ENCODE measurements around the gene PSMB8. TPM values are rescaled to one million over a fixed set of nuclear protein-coding genes. Genes with fewer than 3 reads are reported as not detected.

Gene PSMB8
- total RNA-seq, 2 donors from 2014 or later = 301 to 305 TPM

GRCh38 chr6:32839356-32839755, 4.5 kb downstream of the PSMB8 start:
- Mint-ChIP-seq H3K36me3 (ENCODE audit: insufficient read depth in 2 of 2) (peaks cover 45 to 61% of the 10 kb centered on the region in 2 donors), H3K4me3 (peak overlapping the region; percentile 33 to 85), H3K27me3 (ENCODE audit: low read depth) (no peaks in the 10 kb centered on the region), H3K27ac (peak overlapping the region; percentile 71), H3K4me1 (ENCODE audit: low read depth) (peaks cover 78% of the 10 kb centered on the region), H3K9me3 (no peaks in the 10 kb centered on the region)
- ATAC-seq (replicated peaks in 1 of 2) (no peak), DNase-seq (no peak)

GRCh38 chr6:32838114-32838958, 5.5 kb downstream of the PSMB8 start, which contains the start of gene TAP2:
Gene TAP2 (minus strand): TSS chr6:32838739. CDS start chr6:32838233, 506 bp downstream.
- H3K4me1 Mint-ChIP-seq (ENCODE audit: low read depth) = peaks cover 88% of the 10 kb centered on the region
- DNase-seq (peak; percentile 98 to 99), ATAC-seq (replicated peaks in 1 of 2) (peak; percentile 78 to 81)
- H3K4me3 Mint-ChIP-seq = peak within 1 kb of the TSS; percentile 85 to 99
- peak within 1 kb of the TSS; percentile 98 for H3K27ac Mint-ChIP-seq
- H3K27me3 Mint-ChIP-seq (ENCODE audit: low read depth) = no peaks in the 10 kb centered on the region
- H3K9me3 Mint-ChIP-seq = no peaks in the 10 kb centered on the region
- H3K36me3 Mint-ChIP-seq (ENCODE audit: insufficient read depth in 2 of 2) = peaks cover 44 to 63% of the 10 kb centered on the region in 2 donors

- H3K4me3 Mint-ChIP-seq = peak overlapping the region; percentile 85 to 99
- H3K27me3 Mint-ChIP-seq (ENCODE audit: low read depth) = no peaks in the 10 kb centered on the region
- DNase-seq = no peak
- peaks cover 90% of the 10 kb centered on the region for H3K4me1 Mint-ChIP-seq (ENCODE audit: low read depth)
- H3K36me3 Mint-ChIP-seq (ENCODE audit: insufficient read depth in 2 of 2) = peaks cover 43 to 64% of the 10 kb centered on the region in 2 donors
- ATAC-seq (replicated peaks in 1 of 2) = no peak
- H3K9me3 Mint-ChIP-seq = no peaks in the 10 kb centered on the region
- peak overlapping the region; percentile 98 for H3K27ac Mint-ChIP-seq
These were observed 6.2 kb downstream of the PSMB8 start for GRCh38 chr6:32837651-32838113.

- Mint-ChIP-seq H3K27me3 (ENCODE audit: low read depth) (no peaks in the 10 kb centered on the region), H3K36me3 (ENCODE audit: insufficient read depth in 2 of 2) (peaks cover 38 to 63% of the 10 kb centered on the region in 2 donors), H3K27ac (peak overlapping the region; percentile 98), H3K4me1 (ENCODE audit: low read depth) (peaks cover 90% of the 10 kb centered on the region), H3K4me3 (peak overlapping the region; percentile 85 to 99), H3K9me3 (no peaks in the 10 kb centered on the region)
- no peak for ATAC-seq (replicated peaks in 1 of 2)
- no peak for DNase-seq
These were observed 7.0 kb downstream of the PSMB8 start for GRCh38 chr6:32836873-32837272.

GRCh38 chr6:32835167-32835893, 8.5 kb downstream of the PSMB8 start:
- H3K4me3 Mint-ChIP-seq = peak overlapping the region; percentile 85 to 99
- H3K4me1 Mint-ChIP-seq (ENCODE audit: low read depth) = peaks cover 82% of the 10 kb centered on the region
- peak overlapping the region; percentile 72 for H3K27ac Mint-ChIP-seq
- no peaks in the 10 kb centered on the region for H3K27me3 Mint-ChIP-seq (ENCODE audit: low read depth)
- peaks cover 37 to 56% of the 10 kb centered on the region in 2 donors for H3K36me3 Mint-ChIP-seq (ENCODE audit: insufficient read depth in 2 of 2)
- ATAC-seq (replicated peaks in 1 of 2) = no peak
- DNase-seq = no peak
- H3K9me3 Mint-ChIP-seq = no peaks in the 10 kb centered on the region

GRCh38 chr6:32833664-32834063, 10.2 kb downstream of the PSMB8 start:
- Mint-ChIP-seq H3K36me3 (ENCODE audit: insufficient read depth in 2 of 2) (peaks cover 39 to 61% of the 10 kb centered on the region in 2 donors), H3K4me3 (peak overlapping the region; percentile 5 to 99), H3K9me3 (no peaks in the 10 kb centered on the region), H3K4me1 (ENCODE audit: low read depth) (peaks cover 79% of the 10 kb centered on the region), H3K27me3 (ENCODE audit: low read depth) (no peaks in the 10 kb centered on the region), H3K27ac (peak overlapping the region; percentile 72)
- DNase-seq = no peak
- no peak for ATAC-seq (replicated peaks in 1 of 2)

GRCh38 chr6:32832535-32832934, 11.3 kb downstream of the PSMB8 start:
- peaks cover 40 to 68% of the 10 kb centered on the region in 2 donors for H3K36me3 Mint-ChIP-seq (ENCODE audit: insufficient read depth in 2 of 2)
- ATAC-seq (replicated peaks in 1 of 2) (no peak), DNase-seq (no peak)
- H3K27ac Mint-ChIP-seq = peak overlapping the region; percentile 47
- H3K4me1 Mint-ChIP-seq (ENCODE audit: low read depth) = peaks cover 83% of the 10 kb centered on the region
- no peak overlapping the region for H3K4me3 Mint-ChIP-seq
- no peaks in the 10 kb centered on the region for H3K9me3 Mint-ChIP-seq
- no peaks in the 10 kb centered on the region for H3K27me3 Mint-ChIP-seq (ENCODE audit: low read depth)

GRCh38 chr6:32830936-32831335, 12.9 kb downstream of the PSMB8 start:
- H3K27me3 Mint-ChIP-seq (ENCODE audit: low read depth) = no peaks in the 10 kb centered on the region
- H3K27ac Mint-ChIP-seq = peak overlapping the region; percentile 88
- H3K36me3 Mint-ChIP-seq (ENCODE audit: insufficient read depth in 2 of 2) = peaks cover 33 to 58% of the 10 kb centered on the region in 2 donors
- ATAC-seq (replicated peaks in 1 of 2) (no peak), DNase-seq (no peak)
- peaks cover 74% of the 10 kb centered on the region for H3K4me1 Mint-ChIP-seq (ENCODE audit: low read depth)
- no peaks in the 10 kb centered on the region for H3K9me3 Mint-ChIP-seq
- no peak overlapping the region for H3K4me3 Mint-ChIP-seq

- H3K27ac Mint-ChIP-seq = peak overlapping the region; percentile 45
- no peaks in the 10 kb centered on the region for H3K9me3 Mint-ChIP-seq
- no peak overlapping the region for H3K4me3 Mint-ChIP-seq
- ATAC-seq (replicated peaks in 1 of 2) = no peak
- peaks cover 65% of the 10 kb centered on the region for H3K4me1 Mint-ChIP-seq (ENCODE audit: low read depth)
- H3K27me3 Mint-ChIP-seq (ENCODE audit: low read depth) = no peaks in the 10 kb centered on the region
- DNase-seq = no peak
- H3K36me3 Mint-ChIP-seq (ENCODE audit: insufficient read depth in 2 of 2) = peaks cover 26 to 49% of the 10 kb centered on the region in 2 donors
These were observed 13.8 kb downstream of the PSMB8 start for GRCh38 chr6:32830017-32830416.

GRCh38 chr6:32829495-32829894, 14.4 kb downstream of the PSMB8 start:
- no peak overlapping the region for H3K4me3 Mint-ChIP-seq
- H3K36me3 Mint-ChIP-seq (ENCODE audit: insufficient read depth in 2 of 2) = peaks cover 24 to 44% of the 10 kb centered on the region in 2 donors
- no peaks in the 10 kb centered on the region for H3K27me3 Mint-ChIP-seq (ENCODE audit: low read depth)
- H3K9me3 Mint-ChIP-seq = no peaks in the 10 kb centered on the region
- no peak for DNase-seq
- peak in 1 of 2 donors; percentile 17 for ATAC-seq (replicated peaks in 1 of 2)
- peak overlapping the region; percentile 61 for H3K27ac Mint-ChIP-seq
- H3K4me1 Mint-ChIP-seq (ENCODE audit: low read depth) = peaks cover 60% of the 10 kb centered on the region

GRCh38 chr6:32827025-32827424, 16.8 kb downstream of the PSMB8 start:
- Mint-ChIP-seq H3K27ac (peak overlapping the region; percentile 48), H3K4me3 (no peak overlapping the region), H3K9me3 (no peaks in the 10 kb centered on the region), H3K4me1 (ENCODE audit: low read depth) (peaks cover 35% of the 10 kb centered on the region), H3K36me3 (ENCODE audit: insufficient read depth in 2 of 2) (peaks cover 14 to 28% of the 10 kb centered on the region in 2 donors), H3K27me3 (ENCODE audit: low read depth) (no peaks in the 10 kb centered on the region)
- ATAC-seq (replicated peaks in 1 of 2) (no peak), DNase-seq (no peak)

GRCh38 chr6:32825966-32826365, 17.9 kb downstream of the PSMB8 start:
- Mint-ChIP-seq H3K4me3 (no peak overlapping the region), H3K27ac (no peak overlapping the region), H3K36me3 (ENCODE audit: insufficient read depth in 2 of 2) (peaks cover 9 to 23% of the 10 kb centered on the region in 2 donors)

GRCh38 chr6:32819729-32820128, 24.1 kb downstream of the PSMB8 start:
- H3K4me1 Mint-ChIP-seq (ENCODE audit: low read depth) = peaks cover 12% of the 10 kb centered on the region
- no peak overlapping the region for H3K27ac Mint-ChIP-seq
- no peak overlapping the region for H3K4me3 Mint-ChIP-seq
- no peaks in the 10 kb centered on the region for H3K27me3 Mint-ChIP-seq (ENCODE audit: low read depth)
- DNase-seq = no peak
- H3K36me3 Mint-ChIP-seq (ENCODE audit: insufficient read depth in 2 of 2) = peaks cover 0 to 3% of the 10 kb centered on the region in 2 donors
- no peak for ATAC-seq (replicated peaks in 1 of 2)
- H3K9me3 Mint-ChIP-seq = no peaks in the 10 kb centered on the region

More at GRCh38 chr6:32825966-32826365, 17.9 kb downstream of the PSMB8 start:
- ATAC-seq (replicated peaks in 1 of 2) = no peak
- H3K4me1 Mint-ChIP-seq (ENCODE audit: low read depth) = peaks cover 26% of the 10 kb centered on the region
- no peak for DNase-seq
- no peaks in the 10 kb centered on the region for H3K9me3 Mint-ChIP-seq
- no peaks in the 10 kb centered on the region for H3K27me3 Mint-ChIP-seq (ENCODE audit: low read depth)
